OCI-LY1 (cell line): ENCODE data around the gene KIF13A.

Experiments used
- EZH2 ChIP-seq: fragments of 200-600 bp; sonication (generic), shearing (Covaris generic); IDR thresholded peaks from 2 replicates; pipeline ENCODE4 v1.8.0; 2017; ENCODE audit warnings: borderline replicate concordance, mixed run types, mild to moderate bottlenecking, antibody characterized with exemption, low read length, moderate library complexity, mixed read lengths
- TF ChIP-seq, protein P1 (sequence below): fragments of 200-600 bp; sonication (generic), shearing (Covaris generic); IDR thresholded peaks from 2 replicates; pipeline ENCODE4 v1.5.1; 2017; ENCODE audit warnings: mild to moderate bottlenecking, antibody characterized with exemption, low read length, moderate library complexity, mixed read lengths

DNA sequence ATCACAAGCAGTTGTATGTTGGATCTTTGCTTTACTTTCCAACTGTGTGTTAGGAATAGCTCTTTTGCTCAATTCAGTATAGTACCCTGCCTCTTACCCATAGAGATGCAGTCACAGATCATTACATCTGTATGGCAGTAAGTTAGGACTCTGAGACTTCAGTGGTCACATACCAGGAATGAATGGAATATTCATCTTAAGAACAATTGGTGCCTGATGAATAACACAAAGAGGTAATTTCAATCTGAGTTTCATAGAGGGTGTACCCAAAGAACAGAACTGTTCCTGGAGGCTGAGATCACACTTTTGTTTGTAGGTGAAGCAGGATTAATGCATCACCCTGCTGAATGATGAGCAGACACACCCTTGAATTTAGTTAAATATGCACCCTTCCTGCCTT is 28.7 kb upstream of the KIF13A start:
- TF ChIP-seq, protein P1, sequence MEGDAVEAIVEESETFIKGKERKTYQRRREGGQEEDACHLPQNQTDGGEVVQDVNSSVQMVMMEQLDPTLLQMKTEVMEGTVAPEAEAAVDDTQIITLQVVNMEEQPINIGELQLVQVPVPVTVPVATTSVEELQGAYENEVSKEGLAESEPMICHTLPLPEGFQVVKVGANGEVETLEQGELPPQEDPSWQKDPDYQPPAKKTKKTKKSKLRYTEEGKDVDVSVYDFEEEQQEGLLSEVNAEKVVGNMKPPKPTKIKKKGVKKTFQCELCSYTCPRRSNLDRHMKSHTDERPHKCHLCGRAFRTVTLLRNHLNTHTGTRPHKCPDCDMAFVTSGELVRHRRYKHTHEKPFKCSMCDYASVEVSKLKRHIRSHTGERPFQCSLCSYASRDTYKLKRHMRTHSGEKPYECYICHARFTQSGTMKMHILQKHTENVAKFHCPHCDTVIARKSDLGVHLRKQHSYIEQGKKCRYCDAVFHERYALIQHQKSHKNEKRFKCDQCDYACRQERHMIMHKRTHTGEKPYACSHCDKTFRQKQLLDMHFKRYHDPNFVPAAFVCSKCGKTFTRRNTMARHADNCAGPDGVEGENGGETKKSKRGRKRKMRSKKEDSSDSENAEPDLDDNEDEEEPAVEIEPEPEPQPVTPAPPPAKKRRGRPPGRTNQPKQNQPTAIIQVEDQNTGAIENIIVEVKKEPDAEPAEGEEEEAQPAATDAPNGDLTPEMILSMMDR, result no peak
- no peak for TF ChIP-seq EZH2
